Measurements from ENCODE around the gene DRD3. TPM values are rescaled to one million over a fixed set of nuclear protein-coding genes. Genes with fewer than 3 reads are reported as not detected.
A peak's percentile ranks its signal among the peaks of the same experiment; 100 is the strongest.

DRD3 gene
- total RNA-seq, 1 donor from 2014 or later = not detected

GRCh38 chr3:114103858-114104257 lies 75.0 kb downstream of the DRD3 start:
- Histone ChIP-seq H3K4me1 (no peaks in the 10 kb centered on the region), H3K27me3 (ENCODE audit: low read depth) (no peaks in the 10 kb centered on the region), H3K4me3 (no peak overlapping the region), H3K36me3 (no peaks in the 10 kb centered on the region), H3K9me3 (no peaks in the 10 kb centered on the region), H3K27ac (no peak overlapping the region)
- DNase-seq (no peak), ATAC-seq (no peak)
- intact Hi-C loops (cut with DNase I) = no loop called here
- no peak for TF ChIP-seq CTCF (IDR thresholded peaks at IDR 0.05)

GRCh38 chr3:114103181-114103580 lies 75.7 kb downstream of the DRD3 start:
- DNase-seq = no peak
- intact Hi-C loops (cut with DNase I) = no loop called here
- H3K9me3 ChIP-seq = no peaks in the 10 kb centered on the region
- no peak overlapping the region for H3K4me3 ChIP-seq
- ATAC-seq = no peak
- H3K27me3 ChIP-seq (ENCODE audit: low read depth) = no peaks in the 10 kb centered on the region
- H3K36me3 ChIP-seq = no peaks in the 10 kb centered on the region
- no peak for TF ChIP-seq CTCF (IDR thresholded peaks at IDR 0.05)
- no peak overlapping the region for H3K27ac ChIP-seq
- no peaks in the 10 kb centered on the region for H3K4me1 ChIP-seq

GRCh38 chr3:114101101-114101500 lies 77.8 kb downstream of the DRD3 start:
- no peaks in the 10 kb centered on the region for H3K27me3 ChIP-seq (ENCODE audit: low read depth)
- no peak overlapping the region for H3K27ac ChIP-seq
- intact Hi-C loops (cut with DNase I) = no loop called here
- no peak for ATAC-seq
- no peaks in the 10 kb centered on the region for H3K36me3 ChIP-seq
- H3K4me1 ChIP-seq = no peaks in the 10 kb centered on the region
- TF ChIP-seq CTCF (IDR thresholded peaks at IDR 0.05) = no peak
- no peak for DNase-seq
- H3K4me3 ChIP-seq = no peak overlapping the region
- no peaks in the 10 kb centered on the region for H3K9me3 ChIP-seq

GRCh38 chr3:114095796-114096195 lies 83.1 kb downstream of the DRD3 start:
- no peak overlapping the region for H3K27ac ChIP-seq
- H3K9me3 ChIP-seq = no peaks in the 10 kb centered on the region
- peaks cover 12% of the 10 kb centered on the region for H3K4me1 ChIP-seq
- no peaks in the 10 kb centered on the region for H3K36me3 ChIP-seq
- DNase-seq (no peak), ATAC-seq (no peak)
- intact Hi-C loops (cut with DNase I) = no loop called here
- H3K27me3 ChIP-seq (ENCODE audit: low read depth) = no peaks in the 10 kb centered on the region
- TF ChIP-seq CTCF (IDR thresholded peaks at IDR 0.05) = no peak
- no peak overlapping the region for H3K4me3 ChIP-seq

- no peaks in the 10 kb centered on the region for H3K9me3 ChIP-seq
- no peak for DNase-seq
These were observed 85.3 kb downstream of the DRD3 start for GRCh38 chr3:114093596-114093995.

More at GRCh38 chr3:114093596-114093995, 85.3 kb downstream of the DRD3 start:
- no peak overlapping the region for H3K4me3 ChIP-seq
- H3K4me1 ChIP-seq = peaks cover 12% of the 10 kb centered on the region
- H3K27ac ChIP-seq = no peak overlapping the region
- ATAC-seq = peak in 1 of 2 donors; percentile 19
- intact Hi-C loops (cut with DNase I) = no loop called here
- no peaks in the 10 kb centered on the region for H3K27me3 ChIP-seq (ENCODE audit: low read depth)
- no peak for TF ChIP-seq CTCF (IDR thresholded peaks at IDR 0.05)
- no peaks in the 10 kb centered on the region for H3K36me3 ChIP-seq

Measured in lower lobe of right lung (tissue), 2 donors.